Measurements from ENCODE around the gene SAMD13. TPM values are rescaled to one million over a fixed set of nuclear protein-coding genes. Genes with fewer than 3 reads are reported as not detected.

Gene SAMD13
- total and polyA plus RNA-seq, 12 donors = 0.37 to 2.2 (median 1.2) TPM; not detected in 1

GRCh38 chr1:84363019-84363418 is 61.5 kb downstream of the SAMD13 start:
- 63 to 66% methylated on average over 5 of the region's 5 CpGs for WGBS, 2 donors
- intact Hi-C loops (cut with DNase I) = no loop called here
- Histone ChIP-seq H3K36me3 (no peaks in the 10 kb centered on the region), H3K4me1 (peaks cover 0 to 19% (median 0%) of the 10 kb centered on the region in 9 donors), H3K4me3 (no peak overlapping the region), H3K27me3 (no peaks in the 10 kb centered on the region), H3K9me3 (no peaks in the 10 kb centered on the region), H3K27ac (no peak overlapping the region)
- ATAC-seq (no peak), DNase-seq (no peak)
- no peak for TF ChIP-seq CTCF (IDR thresholded peaks at IDR 0.05)

GRCh38 chr1:84363622-84364021 is 62.1 kb downstream of the SAMD13 start:
- TF ChIP-seq CTCF (IDR thresholded peaks at IDR 0.05) = no peak
- DNase-seq (no peak), ATAC-seq (no peak)
- H3K9me3 ChIP-seq = no peaks in the 10 kb centered on the region
- no peaks in the 10 kb centered on the region for H3K36me3 ChIP-seq
- H3K27ac ChIP-seq = no peak overlapping the region
- WGBS, 2 donors = 82 to 89% methylated on average over 5 of the region's 5 CpGs
- intact Hi-C loops (cut with DNase I) = no loop called here
- H3K4me1 ChIP-seq = peaks cover 0 to 19% (median 0%) of the 10 kb centered on the region in 9 donors
- no peaks in the 10 kb centered on the region for H3K27me3 ChIP-seq
- H3K4me3 ChIP-seq = no peak overlapping the region

GRCh38 chr1:84365225-84366221 is 64.0 kb downstream of the SAMD13 start:
- Histone ChIP-seq H3K4me3 (no peak overlapping the region), H3K4me1 (peaks cover 0 to 19% (median 0%) of the 10 kb centered on the region in 9 donors), H3K36me3 (no peaks in the 10 kb centered on the region), H3K27ac (peak overlapping the region in 2 of 10 donors; percentile 55 to 58), H3K9me3 (no peaks in the 10 kb centered on the region), H3K27me3 (no peaks in the 10 kb centered on the region)
- intact Hi-C loops (cut with DNase I) = no loop called here
- ATAC-seq (peak in 3 of 8 donors; percentile 54 to 86 (median 61)), DNase-seq (no peak)
- TF ChIP-seq CTCF (IDR thresholded peaks at IDR 0.05) = no peak
- 52 to 54% methylated on average over 3 of the region's 3 CpGs for WGBS, 2 donors

- DNase-seq = no peak
- intact Hi-C loops (cut with DNase I) = no loop called here
- Histone ChIP-seq H3K4me3 (no peak overlapping the region), H3K27ac (no peak overlapping the region), H3K9me3 (no peaks in the 10 kb centered on the region), H3K4me1 (peaks cover 0 to 19% (median 0%) of the 10 kb centered on the region in 9 donors), H3K36me3 (no peaks in the 10 kb centered on the region), H3K27me3 (no peaks in the 10 kb centered on the region)
- no peak for TF ChIP-seq CTCF (IDR thresholded peaks at IDR 0.05)
- ATAC-seq = no peak
- 82 to 93% methylated on average over 2 of the region's 2 CpGs for WGBS, 2 donors
Measured at GRCh38 chr1:84366786-84367185, 65.3 kb downstream of the SAMD13 start.

Measured in heart right ventricle (tissue), 16 donors.